GM20431 (cell line): ENCODE results near the gene AMELY.
"Not testable (repeated sequence)": the region's sequence is repeated elsewhere in the genome, so short reads cannot be mapped to it uniquely, and the experiment has no call there.

Experiments
- in situ Hi-C: fragments of 300-500 bp; cut with MseI, MboI; formaldehyde crosslinking; loops from one replicate; pipeline ENCODE4 v1.15.0; 2020; ENCODE audit warnings: low sequenced_read_pairs; ENCODE audit not compliant: unreplicated experiment

Gene AMELY, protein sequence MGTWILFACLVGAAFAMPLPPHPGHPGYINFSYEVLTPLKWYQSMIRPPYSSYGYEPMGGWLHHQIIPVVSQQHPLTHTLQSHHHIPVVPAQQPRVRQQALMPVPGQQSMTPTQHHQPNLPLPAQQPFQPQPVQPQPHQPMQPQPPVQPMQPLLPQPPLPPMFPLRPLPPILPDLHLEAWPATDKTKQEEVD

GRCh38 chrY:6911253-6911881 is at the start of gene AMELY:
Gene AMELY, minus strand, starts transcription at chrY:6911752. Its CDS starts 39,144 bp downstream, at chrY:6872608.
- in situ Hi-C loops = no loop called here

GRCh38 chrY:6949947-6950346 is 38.4 kb upstream of the AMELY start:
- in situ Hi-C loops = loop anchor here (25.0 kb wide), 1 partner anchor 137 kb away; no protein-coding TSS in a partner anchor

- in situ Hi-C loops = no loop called here
These were observed 36.8 kb upstream of the AMELY start for GRCh38 chrY:6948378-6948777.

- in situ Hi-C loops = no loop called here
These were observed 36.1 kb upstream of the AMELY start for GRCh38 chrY:6947695-6948094.

DNA sequence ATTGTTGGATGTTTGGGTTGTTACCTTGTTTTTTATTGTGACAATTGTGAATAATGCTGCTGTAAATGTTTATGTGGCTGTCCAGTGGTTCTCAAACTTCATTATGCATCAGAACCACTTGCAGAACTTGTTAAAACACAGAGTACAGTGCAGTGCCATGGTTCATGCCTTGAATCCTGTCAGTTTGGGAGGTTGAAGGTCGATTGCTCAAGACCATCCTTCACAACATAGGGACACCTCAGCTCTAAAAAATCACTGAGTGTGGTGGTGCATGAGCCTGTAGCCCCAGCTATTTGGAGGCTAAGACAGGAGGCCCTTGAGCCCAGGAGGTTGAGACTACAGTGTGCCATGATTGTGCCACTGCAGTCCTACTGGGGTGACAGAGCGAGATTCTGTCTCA is 23.9 kb upstream of the AMELY start:
- in situ Hi-C loops = no loop called here

- in situ Hi-C loops = no loop called here
These were observed 20.3 kb upstream of the AMELY start for GRCh38 chrY:6931779-6932396.

DNA sequence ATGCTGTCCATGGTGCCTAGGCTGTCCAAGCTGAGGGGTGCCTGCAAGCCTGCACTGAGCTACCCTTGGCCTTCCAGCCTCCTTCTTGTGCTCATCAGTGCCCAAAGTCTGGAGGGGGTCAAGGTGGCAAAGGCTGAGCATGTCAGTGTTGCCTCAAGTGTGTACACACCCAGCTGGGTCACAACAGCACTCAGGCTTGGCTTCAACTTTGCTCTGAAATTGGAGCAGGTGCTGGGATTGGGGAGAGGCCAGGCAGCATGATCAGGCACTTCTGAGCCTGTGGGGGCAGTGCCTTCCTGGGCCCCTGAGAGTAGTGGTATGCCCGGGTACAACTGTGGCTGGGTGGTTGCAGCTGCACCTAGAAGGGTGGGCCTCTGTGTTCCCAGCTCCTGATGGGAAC is 17.7 kb upstream of the AMELY start:
- in situ Hi-C loops = no loop called here

GRCh38 chrY:6928265-6928664 is 16.7 kb upstream of the AMELY start:
- in situ Hi-C loops = no loop called here

GRCh38 chrY:6921061-6921460 is 9.5 kb upstream of the AMELY start:
- in situ Hi-C loops = no loop called here

- in situ Hi-C loops = no loop called here
These were observed 1.8 kb upstream of the AMELY start for GRCh38 chrY:6913362-6913761.

GRCh38 chrY:6910372-6911252 is 940 bp downstream of the AMELY start, which contains the start of gene TBL1Y:
Gene TBL1Y, plus strand, starts transcription at chrY:6910697. Its CDS starts 114,388 bp downstream, at chrY:7025085.
- in situ Hi-C loops = no loop called here

- in situ Hi-C loops = no loop called here
These were observed 1.7 kb downstream of the AMELY start for GRCh38 chrY:6909856-6910255.

DNA sequence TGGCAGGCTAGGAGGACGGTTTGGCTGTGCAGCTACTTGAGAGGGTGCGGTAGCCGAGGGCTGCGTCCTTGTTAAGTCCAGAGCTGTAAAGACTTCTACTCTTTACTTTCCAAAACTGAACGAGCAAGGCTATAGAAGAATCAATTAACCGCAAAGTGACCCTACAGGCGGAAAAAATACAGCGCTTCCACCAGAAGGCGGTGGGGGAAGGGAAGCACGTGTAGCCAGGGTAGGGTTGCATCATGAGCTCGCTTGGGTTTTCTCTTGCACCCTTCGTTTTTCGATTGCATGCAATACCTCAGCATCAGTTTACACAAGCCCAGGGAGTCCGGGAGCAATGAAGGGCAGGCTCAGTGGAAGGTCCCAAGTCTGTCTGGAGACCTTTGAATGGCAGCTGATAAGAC is 2.4 kb downstream of the AMELY start:
- in situ Hi-C loops = no loop called here

DNA sequence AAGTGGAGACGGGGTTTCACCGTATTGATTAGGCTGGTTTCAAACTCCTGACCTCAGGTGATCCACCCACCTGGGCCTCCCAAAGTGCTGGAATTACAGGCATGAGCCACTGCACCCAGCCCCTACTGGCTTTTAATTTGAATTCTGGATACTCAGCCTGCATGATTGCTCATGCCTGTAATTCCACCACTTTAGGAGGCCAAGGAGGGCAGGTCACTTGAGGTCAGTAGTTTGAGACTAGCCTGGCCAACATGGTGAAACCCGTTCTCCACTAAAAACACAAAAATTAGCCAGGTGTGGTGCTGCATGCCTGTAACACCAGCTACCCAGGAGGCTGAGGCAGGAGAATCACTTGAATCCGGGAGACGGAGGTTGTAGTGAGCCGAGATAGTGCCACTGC is 3.5 kb downstream of the AMELY start:
- in situ Hi-C loops = not testable (repeated sequence)

DNA sequence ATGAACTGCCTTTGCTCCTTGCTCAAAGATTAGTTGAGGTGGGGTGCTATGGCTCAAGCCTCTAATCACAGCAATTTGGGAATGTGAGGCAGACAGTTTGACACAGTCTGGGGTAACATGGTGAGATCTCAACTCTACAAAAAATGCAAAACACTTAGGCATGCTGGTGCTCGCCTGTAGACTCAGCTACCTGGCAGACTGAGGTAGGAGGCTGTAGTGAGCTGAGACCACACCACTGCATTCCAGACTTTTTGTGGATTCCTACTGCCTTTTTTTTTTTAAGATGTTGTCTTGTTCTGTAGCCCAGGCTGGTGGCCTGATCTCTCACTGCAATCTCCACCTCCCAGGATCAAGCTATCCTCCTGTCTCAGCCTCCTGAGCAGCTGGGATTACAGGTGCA is 4.0 kb downstream of the AMELY start:
- in situ Hi-C loops = no loop called here

DNA sequence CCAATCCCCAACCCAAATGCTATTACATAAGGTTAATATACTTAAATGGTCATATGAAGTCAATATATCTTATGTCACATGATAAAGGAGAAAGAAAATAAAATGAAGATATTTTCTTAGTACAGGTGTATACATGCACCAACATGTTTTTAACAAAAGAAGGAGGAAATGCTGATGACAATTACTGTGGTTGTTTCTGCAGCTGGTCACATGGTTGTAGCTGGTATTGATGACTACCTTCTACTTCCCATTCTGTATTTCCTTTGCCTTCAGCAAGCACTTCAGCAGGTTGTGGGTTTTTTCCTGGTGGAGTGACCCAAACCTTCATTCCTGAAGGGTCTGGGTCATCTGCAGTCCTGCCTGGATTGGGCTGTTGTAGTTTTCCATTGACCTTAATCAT is 9.4 kb downstream of the AMELY start:
- in situ Hi-C loops = not testable (repeated sequence)

DNA sequence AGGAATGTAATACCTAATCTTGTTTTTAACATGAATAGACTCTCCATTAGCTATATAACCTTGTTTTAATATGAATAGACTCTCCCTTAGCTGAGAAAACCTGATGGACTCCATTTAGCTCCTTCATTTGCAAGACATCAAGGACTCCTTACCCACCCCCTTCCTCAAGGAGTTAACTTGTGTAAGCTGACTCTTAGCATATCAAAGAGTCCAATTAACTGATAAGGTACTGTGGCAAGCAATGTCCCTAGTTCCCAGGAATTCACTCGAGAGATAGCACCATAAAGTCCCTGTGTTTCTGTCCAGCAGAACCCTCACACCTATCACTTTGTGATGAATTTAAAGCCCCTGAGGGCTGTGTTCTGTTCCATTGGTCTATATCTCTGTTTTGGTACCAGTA is 16.3 kb downstream of the AMELY start:
- in situ Hi-C loops = no loop called here

DNA sequence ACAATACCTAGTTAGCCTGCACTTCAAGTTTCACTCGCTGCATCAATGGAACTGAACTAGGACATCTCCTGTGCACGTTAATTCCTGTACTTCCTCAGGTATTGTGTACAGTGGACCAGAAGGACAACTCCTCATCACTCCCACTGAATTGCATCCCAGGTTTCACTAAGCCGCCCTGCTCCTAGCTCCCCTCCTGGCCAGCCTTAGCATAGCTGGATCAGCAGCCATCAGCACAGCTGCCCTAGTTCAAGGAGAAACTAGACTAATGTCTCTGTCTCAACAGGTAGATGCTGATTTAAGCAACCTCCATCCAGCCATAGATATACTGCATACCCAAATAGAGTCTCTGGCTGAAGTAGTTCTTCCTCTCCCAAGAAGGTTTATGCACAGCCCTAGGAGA is 17.1 kb downstream of the AMELY start:
- in situ Hi-C loops = no loop called here

DNA sequence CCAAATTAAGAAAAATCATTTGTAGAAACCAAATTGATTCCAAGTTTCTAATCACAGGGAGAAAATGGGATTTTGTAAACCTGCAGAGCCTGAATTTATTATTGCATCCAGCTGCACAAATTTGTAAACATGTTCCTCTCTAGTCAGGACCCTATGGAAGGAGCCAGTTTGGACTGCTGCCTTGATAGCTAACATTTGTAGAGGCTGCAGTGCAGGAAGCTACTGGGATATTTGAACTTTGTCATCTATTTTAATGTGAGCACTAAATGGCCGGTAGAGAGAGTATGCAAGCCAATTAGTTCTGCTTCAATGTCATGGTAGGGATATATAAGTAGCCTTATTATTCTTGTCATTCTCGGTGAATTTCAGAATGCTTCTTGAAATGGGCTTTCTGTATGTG is 62.2 kb downstream of the AMELY start:
- in situ Hi-C loops = no loop called here

- in situ Hi-C loops = not testable (repeated sequence)
These were observed 68.9 kb downstream of the AMELY start for GRCh38 chrY:6842650-6843049.
